NCI-H748 treated with DMSO at 0.1 percent for 48 hours (cell line): ENCODE measurements around the gene GIT1.

Experiments used
- DNase-seq: peaks from one replicate; lab custom pipeline; 2025; lab: John Stamatoyannopoulos, UW

Gene GIT1

GRCh38 chr17:29579866-29580771 is 9.3 kb downstream of the GIT1 start:
- peak; percentile 69 for DNase-seq

GRCh38 chr17:29578626-29579485 is 10.6 kb downstream of the GIT1 start:
- no peak for DNase-seq

- DNase-seq, result no peak
Measured at GRCh38 chr17:29577385-29578211, 11.8 kb downstream of the GIT1 start.

- DNase-seq, result no peak
Measured at GRCh38 chr17:29577001-29577370, 12.5 kb downstream of the GIT1 start.

- DNase-seq, result no peak
Measured at GRCh38 chr17:29576214-29577000, 13.0 kb downstream of the GIT1 start.

GRCh38 chr17:29575511-29576213 is 13.8 kb downstream of the GIT1 start:
- no peak for DNase-seq

GRCh38 chr17:29574732-29575510 is 14.5 kb downstream of the GIT1 start:
- no peak for DNase-seq

- DNase-seq, result no peak
Measured at GRCh38 chr17:29573871-29574731, 15.3 kb downstream of the GIT1 start.

GRCh38 chr17:29573558-29573869 is 15.9 kb downstream of the GIT1 start:
- DNase-seq, result no peak

GRCh38 chr17:29572691-29573557 is 16.5 kb downstream of the GIT1 start:
- no peak for DNase-seq

GRCh38 chr17:29571883-29572681 is 17.4 kb downstream of the GIT1 start:
- DNase-seq, result no peak

- no peak for DNase-seq
Measured at GRCh38 chr17:29571486-29571882, 18.0 kb downstream of the GIT1 start.

- no peak for DNase-seq
Measured at GRCh38 chr17:29570521-29570920, 18.9 kb downstream of the GIT1 start.

- no peak for DNase-seq
Measured at GRCh38 chr17:29569245-29569950, 20.1 kb downstream of the GIT1 start.

- DNase-seq, result peak; percentile 86
Measured at GRCh38 chr17:29568331-29569244, 20.9 kb downstream of the GIT1 start, which contains the start of gene TP53I13. TP53I13 (plus strand) TSS chr17:29568701; CDS start chr17:29568759, 58 bp downstream.
